RWPE2 (cell line): Measurements from ENCODE around the gene GYPB.
"Not testable (repeated sequence)": the region's sequence is repeated elsewhere in the genome, so short reads cannot be mapped to it uniquely, and the experiment has no call there.

Experiments used
- ATAC-seq: fragments of 200-7000 bp; cut with Tn5 transposase; 3 replicates; pipeline ENCODE4 v1.9.1; 2021; ENCODE audit warnings: low read depth
- DNase-seq: peaks from one replicate; pipeline ENCODE4 v3.0.0-alpha.2; 2020; ENCODE audit warnings: low spot score
- H3K27ac ChIP-seq: fragments of 450-650 bp; 2 replicates; pipeline ENCODE4 v1.5.1; 2017; ENCODE audit warnings: mild to moderate bottlenecking; ENCODE audit not compliant: poor library complexity, severe bottlenecking
- H3K27me3 ChIP-seq: fragments of 250-450 bp; sonication (Bioruptor Pico); 2 replicates; pipeline ENCODE4 v1.5.1; 2021; ENCODE audit warnings: mild to moderate bottlenecking, moderate library complexity; ENCODE audit not compliant: insufficient read depth, poor library complexity, severe bottlenecking
- H3K36me3 ChIP-seq: fragments of 250-450 bp; sonication (Bioruptor Pico); 2 replicates; pipeline ENCODE4 v1.5.1; 2020; ENCODE audit warnings: low read depth, mild to moderate bottlenecking, moderate library complexity
- H3K4me1 ChIP-seq: fragments of 250-450 bp; sonication (Bioruptor Pico); 2 replicates; pipeline ENCODE4 v1.5.1; 2021; ENCODE audit warnings: mild to moderate bottlenecking, moderate library complexity; ENCODE audit not compliant: insufficient read depth, poor library complexity, severe bottlenecking
- H3K4me3 ChIP-seq: fragments of 250-450 bp; sonication (Bioruptor Pico); 2 replicates; pipeline ENCODE4 v1.5.1; 2021; ENCODE audit warnings: mild to moderate bottlenecking, moderate library complexity; ENCODE audit not compliant: severe bottlenecking
- H3K9me3 ChIP-seq: fragments of 250-450 bp; sonication (Bioruptor Pico); 2 replicates; pipeline ENCODE4 v1.5.1; 2021; ENCODE audit warnings: mild to moderate bottlenecking, moderate library complexity; ENCODE audit not compliant: severe bottlenecking
- TF ChIP-seq, protein P1 (sequence below): fragments of 450-650 bp; IDR thresholded peaks from one replicate; pipeline ENCODE4 v1.5.1; 2017; ENCODE audit warnings: mild to moderate bottlenecking, moderate library complexity; ENCODE audit not compliant: poor library complexity, severe bottlenecking

The GYPB gene

DNA sequence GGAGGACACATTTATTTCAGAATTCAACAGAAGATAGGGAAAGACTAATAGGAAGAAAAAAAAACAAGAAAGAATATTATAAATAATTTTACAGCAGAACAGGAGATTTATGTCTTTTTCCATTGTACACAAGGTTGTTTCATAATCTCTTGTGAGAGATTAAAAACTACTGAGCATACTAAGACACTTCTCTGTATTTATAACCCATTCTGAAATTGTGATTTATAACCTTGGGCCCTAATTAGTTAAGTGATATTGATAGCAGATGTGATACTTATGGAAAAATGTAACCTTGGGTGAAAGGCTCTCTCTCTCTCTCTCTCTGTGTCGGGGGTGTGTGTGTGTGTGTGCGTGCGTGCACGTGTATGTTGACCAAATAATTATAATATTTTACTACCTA, 12.7 kb upstream of the GYPB start:
- not testable (repeated sequence) for DNase-seq, H3K4me3 ChIP-seq, H3K27ac ChIP-seq, H3K9me3 ChIP-seq, H3K4me1 ChIP-seq, H3K27me3 ChIP-seq, ATAC-seq, H3K36me3 ChIP-seq

DNA sequence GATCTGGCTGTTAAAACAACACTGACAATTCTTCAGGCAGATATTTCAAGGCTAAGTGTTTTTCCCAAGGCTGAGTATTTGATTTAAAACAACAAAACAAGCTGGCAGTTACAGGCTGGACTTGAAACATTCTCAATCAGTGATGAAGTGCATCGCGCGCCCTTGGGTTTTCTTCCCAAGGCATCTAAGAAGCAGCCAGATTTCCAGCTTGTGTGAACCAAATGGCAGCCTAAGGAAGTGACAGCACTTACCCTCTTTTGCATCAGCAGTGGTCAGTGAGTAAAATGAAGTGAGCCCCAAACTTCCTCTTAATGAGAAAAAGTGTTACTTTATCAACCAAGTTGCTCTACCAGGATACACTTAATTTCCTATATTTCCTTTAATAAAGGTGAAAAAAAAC, 12.2 kb upstream of the GYPB start:
- not testable (repeated sequence) for H3K4me3 ChIP-seq, ATAC-seq, H3K4me1 ChIP-seq, H3K27me3 ChIP-seq, H3K9me3 ChIP-seq, H3K36me3 ChIP-seq, H3K27ac ChIP-seq, DNase-seq

DNA sequence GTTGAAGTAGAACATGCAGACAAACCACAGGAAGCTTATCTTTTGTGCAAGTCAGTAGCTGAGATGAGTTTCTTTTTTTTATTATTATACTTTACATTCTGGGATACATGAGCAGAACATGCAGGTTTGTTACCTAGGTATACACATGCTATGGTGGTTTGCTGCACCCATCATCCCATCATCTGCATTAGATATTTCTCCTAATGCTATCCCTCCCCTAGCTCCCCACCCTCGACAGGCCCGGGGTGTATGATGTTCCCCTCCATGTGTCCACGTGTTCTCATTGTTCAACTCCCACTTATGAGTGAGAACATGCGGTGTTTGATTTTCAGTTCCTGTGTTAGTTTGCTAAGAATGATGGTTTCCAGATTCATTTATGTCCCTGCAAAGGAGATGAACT, 11.5 kb upstream of the GYPB start:
- H3K27me3 ChIP-seq, ATAC-seq, H3K36me3 ChIP-seq, DNase-seq, H3K27ac ChIP-seq, H3K9me3 ChIP-seq, H3K4me3 ChIP-seq, H3K4me1 ChIP-seq: not testable (repeated sequence)

DNA sequence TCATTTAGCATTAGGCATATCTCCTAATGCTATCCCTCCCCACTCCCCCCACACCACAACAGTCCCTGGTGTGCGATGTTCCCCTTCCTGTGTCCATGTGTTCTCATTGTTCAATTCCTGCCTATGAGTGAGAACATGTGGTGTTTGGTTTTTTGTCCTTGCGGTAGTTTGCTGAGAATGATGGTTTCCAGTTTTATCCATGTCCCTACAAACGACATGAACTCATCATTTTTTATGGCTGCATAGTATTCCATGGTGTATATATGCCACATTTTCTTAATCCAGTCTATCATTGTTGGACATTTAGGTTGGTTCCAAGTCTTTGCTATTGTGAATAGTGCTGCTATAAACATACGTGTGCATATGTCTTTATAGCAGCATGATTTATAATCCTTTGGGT, 7.5 kb upstream of the GYPB start:
- not testable (repeated sequence) for ATAC-seq, H3K27me3 ChIP-seq, H3K9me3 ChIP-seq, H3K27ac ChIP-seq, DNase-seq, H3K36me3 ChIP-seq, H3K4me3 ChIP-seq, H3K4me1 ChIP-seq

DNA sequence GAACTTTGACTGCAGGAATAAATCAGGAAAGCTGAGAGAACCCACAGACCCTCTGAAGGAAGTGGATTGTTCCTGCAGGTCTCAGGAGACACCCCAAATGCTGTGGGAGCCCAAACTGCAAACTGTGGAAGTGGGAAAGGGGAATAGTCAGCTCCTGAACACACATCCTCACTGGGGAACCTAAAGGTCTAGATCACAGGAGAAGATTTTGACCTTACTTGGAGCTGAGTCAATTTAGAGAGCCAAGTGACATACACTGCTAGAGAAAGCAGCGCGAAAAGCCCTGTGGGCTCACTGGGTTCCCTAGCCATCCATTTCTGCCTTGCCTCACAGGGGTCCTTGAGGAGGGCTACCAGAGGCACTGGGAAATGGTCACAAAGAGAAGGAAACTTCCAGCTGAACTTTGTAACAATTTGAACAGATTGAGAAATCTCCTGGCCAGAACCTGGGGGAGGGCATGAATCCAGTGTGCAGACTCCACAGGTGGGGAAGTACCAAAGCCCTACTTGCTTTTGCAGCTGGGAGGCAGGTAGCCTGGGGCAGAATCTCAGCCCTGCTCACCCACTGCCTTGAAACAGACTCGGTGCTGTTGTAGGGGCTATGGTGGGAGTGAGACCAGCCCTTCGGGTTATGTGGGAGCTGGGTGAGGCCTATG, 5.3 kb upstream of the GYPB start:
- not testable (repeated sequence) for H3K27ac ChIP-seq, H3K9me3 ChIP-seq, ATAC-seq, DNase-seq, H3K4me3 ChIP-seq, H3K27me3 ChIP-seq, H3K36me3 ChIP-seq, H3K4me1 ChIP-seq

DNA sequence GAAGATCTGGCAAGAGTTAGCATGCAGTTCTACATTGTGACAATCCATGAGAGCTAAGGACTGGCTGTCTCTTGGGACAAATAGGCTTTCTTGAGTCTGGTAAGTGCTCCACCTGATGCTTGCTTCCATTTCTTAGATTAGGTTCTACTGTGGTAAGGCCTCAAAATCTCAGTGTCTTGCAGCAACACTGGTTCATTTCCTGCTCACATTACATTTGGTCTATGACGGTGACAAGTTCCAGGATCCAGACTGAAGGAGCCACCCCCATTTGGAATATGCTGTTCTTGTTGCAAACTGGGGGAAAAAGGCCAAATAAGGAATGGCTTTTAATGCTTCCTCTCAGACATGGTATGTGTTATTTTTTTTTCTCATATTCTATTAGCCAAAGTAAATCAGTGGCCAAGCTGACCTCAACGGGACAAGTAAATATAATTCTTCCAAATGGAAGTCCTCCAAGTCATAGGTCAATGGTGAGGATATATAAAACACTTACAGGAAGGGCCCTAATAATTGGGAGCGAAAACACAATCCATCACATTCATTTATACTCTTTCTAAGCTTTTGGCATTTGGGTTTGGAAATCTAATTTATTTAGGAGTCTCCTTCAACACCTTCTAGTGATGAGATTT, 3.7 kb upstream of the GYPB start:
- not testable (repeated sequence) for H3K27ac ChIP-seq, ATAC-seq

DNA sequence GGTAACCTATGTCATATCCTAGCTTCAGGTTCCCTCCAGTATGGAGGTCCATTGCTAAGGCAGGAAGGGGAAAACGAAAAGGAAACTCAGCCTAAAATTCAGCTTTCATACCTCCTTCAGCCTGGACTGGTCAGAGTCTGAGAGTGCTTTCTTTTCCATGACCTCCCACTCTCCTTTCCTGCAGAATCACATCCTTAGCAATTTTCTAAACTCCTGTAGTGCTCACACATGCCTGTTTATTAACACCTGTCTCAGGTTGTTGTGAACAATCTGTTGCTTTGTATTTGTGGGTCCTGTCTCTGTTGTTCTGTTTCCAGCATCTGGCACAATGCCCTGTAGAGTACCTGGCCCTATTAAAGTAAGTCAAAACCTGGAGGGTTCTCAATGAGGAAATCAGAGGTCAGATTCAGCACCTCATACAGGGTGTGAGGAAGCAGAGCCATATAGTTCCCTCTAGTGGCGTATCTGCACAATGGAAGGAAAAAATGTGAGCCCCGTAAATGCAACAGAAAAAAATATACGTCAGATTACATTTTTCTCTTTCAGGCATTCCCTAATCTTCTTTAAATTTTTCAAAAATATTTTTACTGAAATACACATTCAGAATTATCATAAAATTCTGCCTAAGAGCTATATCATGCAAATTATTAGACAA, 2.3 kb upstream of the GYPB start:
- DNase-seq, result not testable (repeated sequence)
- ATAC-seq, result peak; percentile 75

More for the DNA sequence above, 3.7 kb upstream of the GYPB start:
- H3K4me3 ChIP-seq, H3K36me3 ChIP-seq, DNase-seq, H3K4me1 ChIP-seq, H3K9me3 ChIP-seq, H3K27me3 ChIP-seq: not testable (repeated sequence)

DNA sequence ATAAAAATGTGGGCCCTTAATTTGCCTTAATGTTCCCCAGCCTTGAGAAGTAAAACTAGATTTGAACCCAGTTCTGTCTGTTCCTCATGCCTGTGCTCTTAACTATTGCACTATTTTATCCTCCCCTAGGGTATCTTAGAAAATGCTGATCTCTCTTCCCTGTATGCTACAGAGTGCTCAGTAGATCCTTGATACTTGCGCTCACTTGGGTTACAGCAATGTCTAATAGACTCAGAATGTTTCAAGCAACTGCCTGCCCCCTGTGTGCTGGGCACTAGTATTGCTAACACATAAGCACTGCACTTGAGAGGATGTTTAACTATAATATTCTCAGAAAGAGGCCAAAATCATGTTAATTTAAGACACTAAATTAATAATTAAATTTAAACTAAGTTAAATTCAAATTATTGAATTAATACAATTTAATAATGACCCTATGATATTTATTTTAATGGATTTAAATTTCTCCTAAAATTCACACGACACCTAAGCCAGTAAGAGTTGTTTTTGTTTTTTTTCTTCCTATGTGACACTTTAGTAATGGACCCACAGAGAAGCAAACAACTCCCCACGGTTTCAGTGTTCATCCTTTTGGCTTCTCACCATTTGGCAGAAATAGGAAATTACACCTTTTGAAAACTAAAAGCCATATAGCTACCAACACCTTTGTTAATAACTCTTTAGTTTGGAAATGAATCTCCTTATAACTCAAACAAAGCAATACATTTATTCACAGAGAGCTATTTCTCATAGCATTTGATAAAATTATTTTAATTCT, 768 bp downstream of the GYPB start:
- H3K27me3 ChIP-seq, H3K4me1 ChIP-seq, DNase-seq, H3K4me3 ChIP-seq, H3K36me3 ChIP-seq, ATAC-seq, H3K27ac ChIP-seq, H3K9me3 ChIP-seq: not testable (repeated sequence)

More for the DNA sequence above, 2.3 kb upstream of the GYPB start:
- H3K27me3 ChIP-seq, H3K36me3 ChIP-seq, H3K27ac ChIP-seq, H3K4me3 ChIP-seq, H3K9me3 ChIP-seq, H3K4me1 ChIP-seq: not testable (repeated sequence)
- TF ChIP-seq, protein P1, sequence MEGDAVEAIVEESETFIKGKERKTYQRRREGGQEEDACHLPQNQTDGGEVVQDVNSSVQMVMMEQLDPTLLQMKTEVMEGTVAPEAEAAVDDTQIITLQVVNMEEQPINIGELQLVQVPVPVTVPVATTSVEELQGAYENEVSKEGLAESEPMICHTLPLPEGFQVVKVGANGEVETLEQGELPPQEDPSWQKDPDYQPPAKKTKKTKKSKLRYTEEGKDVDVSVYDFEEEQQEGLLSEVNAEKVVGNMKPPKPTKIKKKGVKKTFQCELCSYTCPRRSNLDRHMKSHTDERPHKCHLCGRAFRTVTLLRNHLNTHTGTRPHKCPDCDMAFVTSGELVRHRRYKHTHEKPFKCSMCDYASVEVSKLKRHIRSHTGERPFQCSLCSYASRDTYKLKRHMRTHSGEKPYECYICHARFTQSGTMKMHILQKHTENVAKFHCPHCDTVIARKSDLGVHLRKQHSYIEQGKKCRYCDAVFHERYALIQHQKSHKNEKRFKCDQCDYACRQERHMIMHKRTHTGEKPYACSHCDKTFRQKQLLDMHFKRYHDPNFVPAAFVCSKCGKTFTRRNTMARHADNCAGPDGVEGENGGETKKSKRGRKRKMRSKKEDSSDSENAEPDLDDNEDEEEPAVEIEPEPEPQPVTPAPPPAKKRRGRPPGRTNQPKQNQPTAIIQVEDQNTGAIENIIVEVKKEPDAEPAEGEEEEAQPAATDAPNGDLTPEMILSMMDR, result peak; percentile 58

DNA sequence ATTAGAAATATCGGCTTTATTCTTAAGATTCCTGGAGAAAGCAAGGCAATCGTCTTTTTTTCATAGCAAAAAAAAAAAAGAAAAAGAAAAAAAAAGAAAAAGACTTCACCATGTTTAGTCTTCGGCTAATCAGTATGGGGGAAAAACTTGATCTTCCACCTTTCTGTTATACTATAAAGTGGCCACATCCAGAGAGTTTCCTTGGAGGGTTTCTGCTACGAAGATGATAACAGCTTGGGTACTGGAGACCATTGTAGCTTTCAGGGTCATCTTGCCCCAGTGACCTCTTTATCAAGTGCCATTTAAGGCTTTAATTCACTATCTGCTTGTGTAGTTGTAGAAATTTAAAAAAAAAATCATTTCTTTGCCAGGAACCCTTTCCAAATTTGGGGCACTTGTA, 1.9 kb downstream of the GYPB start:
- H3K4me3 ChIP-seq, DNase-seq, H3K4me1 ChIP-seq, H3K27ac ChIP-seq, H3K9me3 ChIP-seq, ATAC-seq, H3K36me3 ChIP-seq, H3K27me3 ChIP-seq: not testable (repeated sequence)

DNA sequence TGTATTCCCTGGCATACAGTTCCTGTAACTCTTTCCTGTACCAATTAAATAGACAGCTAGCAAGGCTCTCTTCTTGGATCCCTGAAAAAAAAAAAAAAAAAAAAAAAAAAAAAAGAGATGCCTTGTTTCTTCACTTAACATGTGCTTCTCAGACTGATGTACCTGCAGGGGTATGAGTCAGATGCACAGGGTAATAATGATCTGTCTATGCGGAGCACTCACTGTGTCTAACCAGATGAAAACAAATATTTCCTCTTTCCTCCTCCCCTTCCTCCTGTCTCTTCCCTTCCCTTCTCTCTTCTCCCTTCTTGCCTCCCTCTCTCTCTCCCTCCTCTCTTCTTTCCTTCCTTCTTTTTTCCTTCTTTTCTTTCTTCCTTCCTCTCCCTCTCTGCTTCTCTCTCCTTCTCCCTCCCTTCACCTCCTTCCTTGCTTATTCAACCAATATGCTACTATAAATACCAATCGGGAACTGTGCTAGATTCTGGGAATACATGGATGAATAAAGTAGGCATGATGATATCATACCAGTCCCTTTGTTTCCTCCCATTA, 3.0 kb downstream of the GYPB start:
- peak; percentile 66; the same call in 1 of the 3 replicates for ATAC-seq
- not testable (repeated sequence) for H3K27me3 ChIP-seq, H3K4me3 ChIP-seq, H3K27ac ChIP-seq, DNase-seq, H3K36me3 ChIP-seq, H3K9me3 ChIP-seq, H3K4me1 ChIP-seq
